ENCODE measurements around the gene NELL2.

NELL2 gene

DNA sequence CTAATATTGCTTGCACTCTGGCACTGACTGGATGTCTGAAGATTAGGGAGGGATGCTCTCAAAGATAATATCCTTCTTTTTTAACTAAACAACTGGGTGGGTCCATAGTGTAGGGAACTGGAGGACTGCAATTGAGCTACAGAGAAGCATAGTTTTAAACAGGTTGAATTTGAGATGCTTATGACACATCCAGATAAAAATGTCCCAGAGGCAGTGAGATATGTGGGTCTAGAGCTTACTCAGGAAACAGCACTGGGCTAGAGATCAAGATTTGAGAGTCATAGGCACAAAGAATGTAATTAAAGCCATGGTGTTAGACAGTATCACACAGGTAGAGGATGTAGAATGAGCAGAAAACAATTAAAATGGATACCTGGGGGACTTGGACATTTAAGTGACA is 198.4 kb downstream of the NELL2 start:
- no peak for DNase-seq

- peak; percentile 58 for DNase-seq
Observed at GRCh38 chr12:44674875-44675274, 201.2 kb downstream of the NELL2 start.

GRCh38 chr12:44673811-44674210 is 202.3 kb downstream of the NELL2 start:
- no peak for DNase-seq

GRCh38 chr12:44672042-44672441 is 204.1 kb downstream of the NELL2 start:
- DNase-seq: no peak

GRCh38 chr12:44668443-44668842 is 207.7 kb downstream of the NELL2 start:
- DNase-seq: no peak

DNA sequence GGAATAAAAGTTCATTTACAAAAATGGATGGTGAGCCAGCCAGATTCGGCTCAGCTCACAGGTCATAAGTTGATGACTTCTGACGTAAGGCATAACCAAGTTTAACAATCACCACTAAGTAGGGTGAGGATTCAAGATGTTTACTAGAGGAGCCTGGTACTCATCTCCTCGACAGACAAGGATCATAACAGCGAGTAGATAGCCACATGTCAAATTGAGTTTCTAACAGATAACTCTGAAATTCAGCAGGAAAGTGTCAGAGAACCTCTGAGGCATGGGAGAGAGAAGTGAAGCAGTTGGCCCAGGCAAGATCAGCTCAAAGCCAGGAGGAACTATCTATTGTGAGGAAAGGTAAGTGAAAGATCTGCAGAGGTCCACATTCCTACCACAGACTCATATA is 208.7 kb downstream of the NELL2 start:
- no peak for DNase-seq

DNA sequence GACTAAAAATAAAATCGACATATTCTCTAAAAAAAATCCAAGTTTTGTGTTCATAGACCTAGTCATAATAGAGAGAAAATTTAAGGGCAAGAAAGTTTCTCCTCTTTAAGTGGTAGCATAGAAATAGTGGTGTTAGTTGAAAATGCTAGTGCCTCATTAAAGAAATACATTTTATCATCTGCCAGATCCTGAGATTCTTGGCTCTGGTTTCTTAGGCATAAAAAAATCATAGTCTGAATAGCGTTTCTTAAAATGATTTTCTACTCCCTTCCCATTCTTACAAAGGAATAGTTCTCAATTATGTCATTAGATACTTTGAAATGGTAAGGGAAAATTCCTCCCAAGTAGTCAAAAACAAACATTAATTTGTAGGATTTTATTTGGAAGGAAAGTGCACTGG is 212.8 kb downstream of the NELL2 start:
- DNase-seq: no peak

DNA sequence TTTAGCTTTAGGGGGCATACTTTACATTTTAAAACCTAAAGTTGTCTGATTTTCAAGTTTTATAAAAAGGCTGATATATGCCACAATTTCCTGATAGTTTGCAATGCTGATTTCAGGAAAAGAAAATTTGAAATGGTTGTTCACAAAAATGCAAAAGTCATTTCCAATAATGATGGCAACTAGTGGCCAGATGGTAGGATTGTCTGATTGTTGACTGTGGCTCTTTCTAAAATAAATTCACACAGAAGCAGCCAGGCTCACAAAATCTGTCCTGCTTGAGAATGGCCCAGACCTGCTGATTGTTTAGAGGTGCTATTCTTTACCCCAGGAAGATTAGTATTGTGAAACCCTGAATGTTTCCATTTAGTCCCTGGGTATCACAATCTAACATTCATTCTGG is 220.3 kb downstream of the NELL2 start:
- DNase-seq: peak; percentile 36

DNA sequence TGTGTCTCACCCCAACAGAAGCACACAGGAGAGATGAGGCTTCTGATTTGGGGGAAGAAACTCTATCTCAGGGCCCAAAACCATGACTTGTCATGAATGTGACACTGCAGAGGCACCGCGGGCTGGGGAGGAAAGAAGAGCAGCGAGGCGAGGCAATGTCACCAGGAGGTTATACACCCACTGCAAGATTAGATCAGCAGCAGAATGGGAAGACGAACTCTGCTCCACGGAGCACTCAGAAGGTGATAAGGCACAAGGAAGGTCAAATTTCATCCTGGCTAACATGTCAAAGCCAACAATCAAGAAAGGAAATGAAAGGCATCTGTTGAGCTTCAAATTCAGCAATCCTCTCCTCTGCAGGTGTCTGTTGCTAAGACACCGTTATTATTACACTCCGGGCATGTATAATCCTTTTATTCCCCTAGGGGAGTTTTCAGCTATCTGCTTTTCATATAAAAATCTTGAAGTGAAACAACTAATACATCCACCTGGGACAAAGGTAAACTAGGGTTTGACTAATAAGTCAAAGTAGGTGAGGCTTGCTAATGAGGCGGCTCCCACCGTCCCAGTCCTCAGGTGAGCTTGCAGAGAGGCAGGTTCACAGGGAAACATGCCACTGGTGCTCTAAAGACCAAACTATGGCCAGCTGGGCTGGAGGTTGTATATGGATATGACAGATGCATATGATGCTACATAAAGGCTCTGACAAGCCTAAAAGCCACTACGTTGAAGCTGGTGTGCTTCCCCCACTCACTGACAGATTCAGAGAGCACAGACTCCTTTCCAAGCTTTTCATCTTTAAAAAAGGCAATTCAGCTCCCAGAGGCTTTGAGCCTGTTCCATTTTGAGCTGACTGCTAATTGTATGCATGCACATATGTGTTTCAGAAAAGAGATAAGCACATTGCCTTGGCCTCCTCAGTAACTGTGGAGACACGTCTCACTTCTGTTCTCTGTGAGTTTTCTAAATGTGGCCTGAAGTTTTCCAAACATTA is 221.2 kb downstream of the NELL2 start:
- peak; percentile 90 for DNase-seq

GRCh38 chr12:44653861-44654527 is 222.1 kb downstream of the NELL2 start:
- DNase-seq: peak; percentile 24

DNA sequence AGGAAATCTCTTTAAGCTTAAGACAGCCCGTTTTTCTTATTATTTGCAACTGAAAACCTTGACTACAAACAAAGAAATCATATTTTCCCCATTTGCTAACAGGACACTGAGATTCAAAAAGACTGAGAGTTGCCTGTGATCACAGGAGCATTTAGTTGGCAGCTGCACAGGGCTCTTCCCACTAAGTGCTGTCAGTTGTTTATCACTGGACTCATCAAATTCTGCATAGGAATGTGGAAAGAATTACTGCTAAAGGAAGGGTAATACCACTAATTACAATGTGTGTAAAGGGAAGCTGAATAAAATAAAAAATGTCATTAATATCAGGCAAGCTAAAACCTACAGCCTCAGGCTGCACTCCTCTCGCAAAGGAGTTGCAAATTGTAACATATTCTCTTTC is 226.4 kb downstream of the NELL2 start:
- no peak for DNase-seq

DNA sequence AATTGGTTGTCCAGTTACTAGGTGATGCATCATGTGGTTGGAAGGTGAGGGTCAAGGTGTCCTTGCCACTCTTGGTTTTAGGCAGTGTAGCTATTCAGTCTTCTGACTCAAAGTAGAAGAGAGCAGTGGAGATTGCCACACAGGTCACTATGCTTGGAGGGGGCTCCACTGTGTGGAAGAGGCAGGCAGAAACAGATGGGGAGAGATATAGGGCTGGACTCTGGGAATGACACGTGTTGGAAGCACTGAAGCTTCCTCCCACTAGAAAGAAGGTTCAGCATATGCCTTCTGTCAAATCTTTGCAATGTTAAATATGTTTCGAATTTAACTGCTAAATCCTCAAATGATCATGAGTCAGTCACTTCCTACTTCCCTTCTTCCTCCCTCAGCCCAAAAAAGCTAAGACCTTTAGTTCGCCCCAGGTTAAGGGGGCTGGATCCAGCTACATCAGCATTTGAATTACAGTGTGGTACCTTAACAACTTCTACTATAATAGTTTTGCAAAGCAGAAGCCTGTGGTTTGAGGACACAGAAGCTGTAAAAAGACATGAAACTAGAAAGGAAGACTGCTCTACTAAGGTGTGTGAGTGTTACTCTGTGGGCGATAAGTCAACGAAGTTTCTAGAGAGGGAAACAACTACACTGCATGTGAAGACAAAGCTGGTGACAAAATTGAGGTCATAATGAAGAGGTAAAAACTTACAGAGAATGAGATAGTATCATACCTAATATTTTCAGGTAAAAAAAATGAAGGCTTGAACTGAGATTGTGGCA is 228.0 kb downstream of the NELL2 start:
- DNase-seq: no peak

- DNase-seq: no peak
Observed at GRCh38 chr12:44640427-44641190, 235.5 kb downstream of the NELL2 start.

GRCh38 chr12:44637875-44638274 is 238.2 kb downstream of the NELL2 start:
- no peak for DNase-seq

- peak; percentile 64 for DNase-seq
Observed at GRCh38 chr12:44628180-44628579, 247.9 kb downstream of the NELL2 start.

GRCh38 chr12:44627387-44628166 is 248.5 kb downstream of the NELL2 start:
- DNase-seq: peak; percentile 81

DNA sequence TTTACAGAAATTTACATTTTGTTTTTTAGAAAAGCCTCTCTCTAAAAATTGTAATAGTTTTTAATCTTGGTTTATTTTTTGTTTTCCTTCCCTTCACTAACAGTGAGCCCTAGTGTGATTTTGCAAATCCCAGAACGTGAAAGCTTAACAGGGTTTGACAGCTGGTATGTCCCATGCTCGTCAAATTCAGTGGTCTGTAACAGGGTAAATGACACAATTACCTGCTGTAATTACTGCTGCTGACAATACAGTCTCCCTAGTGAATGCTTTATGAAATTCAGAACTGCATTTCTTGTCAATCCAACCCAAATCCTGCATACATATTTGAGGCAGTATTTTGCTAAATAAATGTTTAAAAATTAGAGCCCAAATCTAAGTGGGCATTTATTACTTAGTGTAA is 249.2 kb downstream of the NELL2 start:
- DNase-seq: peak; percentile 90

DNA sequence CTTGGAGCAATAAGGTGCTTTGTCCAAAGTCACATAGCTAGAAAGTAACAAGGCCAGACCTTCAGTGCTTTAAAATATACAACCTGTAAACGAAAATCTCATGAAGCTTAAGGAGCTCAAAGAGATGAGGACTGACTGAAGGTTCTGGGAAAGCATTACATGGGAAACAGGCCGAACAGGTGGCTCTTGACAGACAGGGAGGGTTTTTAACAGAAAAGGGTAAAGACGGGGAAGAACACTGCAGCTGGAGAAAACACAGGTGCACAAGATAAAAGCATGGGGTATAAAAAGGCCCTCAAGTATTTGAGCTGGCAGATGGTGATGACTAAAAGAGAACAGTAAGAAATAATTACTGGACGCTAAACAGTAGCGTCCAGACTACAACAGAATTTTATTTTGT is 257.2 kb downstream of the NELL2 start:
- DNase-seq: peak; percentile 94

- peak; percentile 39 for DNase-seq
Observed at GRCh38 chr12:44616402-44616801, 259.7 kb downstream of the NELL2 start.

DNA sequence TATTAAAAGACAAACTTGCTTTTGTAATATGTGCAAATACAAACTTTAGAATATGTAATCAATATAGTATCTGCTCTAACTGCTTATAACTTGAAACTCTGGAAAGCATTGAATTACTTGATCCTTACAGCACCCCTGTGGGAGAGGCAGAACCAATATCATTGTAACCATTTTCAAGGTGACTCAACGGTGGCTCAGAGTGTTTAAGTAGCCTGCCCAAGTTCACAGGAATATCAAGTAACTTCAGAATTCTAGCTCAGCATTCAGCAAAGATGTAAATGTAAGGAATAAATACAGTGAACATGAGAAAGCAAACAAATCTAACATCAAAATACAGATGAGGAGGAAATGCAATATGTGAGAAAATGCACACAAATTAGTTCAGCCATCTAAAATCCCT is 264.6 kb downstream of the NELL2 start:
- no peak for DNase-seq

DNA sequence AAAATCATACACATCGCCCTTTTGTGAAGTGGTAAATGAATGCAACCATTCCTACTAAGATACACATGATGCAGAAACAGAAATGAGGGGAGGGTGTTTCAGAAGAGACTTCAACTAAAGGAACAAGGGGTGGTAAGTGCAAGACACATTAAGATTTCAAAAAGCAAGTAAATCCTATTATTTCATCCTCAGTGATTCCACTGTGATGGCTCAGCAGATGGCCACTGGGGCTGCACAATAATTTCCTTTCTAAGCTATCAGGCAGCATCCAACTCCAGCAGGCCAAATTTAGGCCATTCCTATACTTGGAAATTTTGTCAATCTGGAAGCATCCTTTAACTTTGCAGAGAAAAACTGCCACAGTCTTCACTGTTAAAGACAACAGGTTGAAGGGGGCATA is 272.4 kb downstream of the NELL2 start:
- no peak for DNase-seq

DNA sequence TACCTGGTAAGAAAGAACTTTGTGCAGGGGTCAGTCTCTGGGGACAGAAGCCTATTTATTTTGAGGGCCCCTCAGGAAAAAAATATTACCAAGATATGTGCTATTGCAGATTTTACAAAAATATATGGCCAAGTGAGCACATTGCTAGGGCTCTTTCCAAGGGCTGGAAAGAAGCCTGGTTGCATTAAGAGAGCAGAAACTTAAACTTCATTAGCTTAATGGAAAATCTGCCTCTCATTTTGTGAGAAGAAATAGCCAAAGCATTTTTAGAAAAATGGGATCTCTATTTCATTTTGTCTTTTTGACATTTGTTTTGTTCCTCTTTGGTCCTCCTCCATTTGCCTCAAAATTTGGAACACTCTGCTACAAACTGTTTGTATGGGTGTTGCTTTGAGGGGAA is 283.5 kb downstream of the NELL2 start:
- DNase-seq: no peak

Measured in NCI-H69 (cell line).